Measurements from ENCODE around the gene IFNG-AS1. TPM values are rescaled to one million over a fixed set of nuclear protein-coding genes. Genes with fewer than 3 reads are reported as not detected.

The IFNG-AS1 gene
- total RNA-seq, 2 donors from 2014 or later: 0.29 to 0.42 TPM

- Mint-ChIP-seq H3K27me3 (no peaks in the 10 kb centered on the region), H3K4me3 (no peak overlapping the region), H3K27ac (no peak overlapping the region), H3K4me1 (no peaks in the 10 kb centered on the region), H3K36me3 (ENCODE audit: low read depth) (peaks cover 2% of the 10 kb centered on the region)
- no peak for DNase-seq
- no peak for ATAC-seq
- no peaks in the 10 kb centered on the region for H3K9me3 ChIP-seq (ENCODE audit: control insufficient read depth, low read length, poor library complexity, severe bottlenecking)
These were observed 74.8 kb downstream of the IFNG-AS1 start for GRCh38 chr12:68063900-68064590.

GRCh38 chr12:68065163-68065562 lies 75.9 kb downstream of the IFNG-AS1 start:
- no peaks in the 10 kb centered on the region for H3K9me3 ChIP-seq (ENCODE audit: control insufficient read depth, low read length, poor library complexity, severe bottlenecking)
- DNase-seq: no peak
- no peaks in the 10 kb centered on the region for H3K27me3 Mint-ChIP-seq
- no peak for ATAC-seq
- no peak overlapping the region for H3K4me3 Mint-ChIP-seq
- no peaks in the 10 kb centered on the region for H3K4me1 Mint-ChIP-seq
- H3K36me3 Mint-ChIP-seq (ENCODE audit: low read depth): peaks cover 2% of the 10 kb centered on the region
- H3K27ac Mint-ChIP-seq: no peak overlapping the region

- no peaks in the 10 kb centered on the region for H3K4me1 Mint-ChIP-seq
- no peak for DNase-seq
- no peaks in the 10 kb centered on the region for H3K9me3 ChIP-seq (ENCODE audit: control insufficient read depth, low read length, poor library complexity, severe bottlenecking)
- no peak overlapping the region for H3K4me3 Mint-ChIP-seq
- H3K36me3 Mint-ChIP-seq (ENCODE audit: low read depth): peaks cover 2% of the 10 kb centered on the region
- H3K27ac Mint-ChIP-seq: no peak overlapping the region
- H3K27me3 Mint-ChIP-seq: no peaks in the 10 kb centered on the region
- no peak for ATAC-seq
These were observed 76.4 kb downstream of the IFNG-AS1 start for GRCh38 chr12:68065687-68066086.

GRCh38 chr12:68067762-68068376 lies 78.6 kb downstream of the IFNG-AS1 start:
- no peaks in the 10 kb centered on the region for H3K36me3 Mint-ChIP-seq (ENCODE audit: low read depth)
- ATAC-seq: no peak
- no peak overlapping the region for H3K4me3 Mint-ChIP-seq
- no peak for DNase-seq
- no peaks in the 10 kb centered on the region for H3K27me3 Mint-ChIP-seq
- no peaks in the 10 kb centered on the region for H3K4me1 Mint-ChIP-seq
- no peak overlapping the region for H3K27ac Mint-ChIP-seq
- H3K9me3 ChIP-seq (ENCODE audit: control insufficient read depth, low read length, poor library complexity, severe bottlenecking): no peaks in the 10 kb centered on the region

GRCh38 chr12:68069275-68069674 lies 80.0 kb downstream of the IFNG-AS1 start:
- Mint-ChIP-seq H3K27me3 (no peaks in the 10 kb centered on the region), H3K4me3 (no peak overlapping the region), H3K36me3 (ENCODE audit: low read depth) (no peaks in the 10 kb centered on the region), H3K27ac (no peak overlapping the region), H3K4me1 (no peaks in the 10 kb centered on the region)
- no peak for DNase-seq
- no peak for ATAC-seq
- H3K9me3 ChIP-seq (ENCODE audit: control insufficient read depth, low read length, poor library complexity, severe bottlenecking): no peaks in the 10 kb centered on the region

Other genes with a start within 250 kb of the IFNG-AS1 start
- 1 to 10 TPM in 1 of 2 donors, under 1 TPM in 1; 0.99 to 1.2 TPM for gene IFNG, start 170.3 kb downstream of the IFNG-AS1 start, total RNA-seq
- gene IL26, start 236.4 kb downstream of the IFNG-AS1 start, total RNA-seq: under 1 TPM in 1 of 2 donors, not detected in 1; 0.52 TPM

All from T-helper 17 cell (primary cell).